HTR-8/SVneo (cell line): ENCODE data around the gene RAPGEF6.
"Not testable (repeated sequence)": the region's sequence is repeated elsewhere in the genome, so short reads cannot be mapped to it uniquely, and the experiment has no call there.

Experiments used
- DNase-seq: peaks from one replicate; pipeline ENCODE4 v3.0.0; 2011; ENCODE audit warnings: low spot score, mixed read lengths; ENCODE audit not compliant: insufficient read length
- FAIRE-seq: peaks from 2 replicates; lab custom pipeline; 2011; peaks lifted over from hg19 to GRCh38; lab: Jason Lieb, UNC

RAPGEF6 gene

DNA sequence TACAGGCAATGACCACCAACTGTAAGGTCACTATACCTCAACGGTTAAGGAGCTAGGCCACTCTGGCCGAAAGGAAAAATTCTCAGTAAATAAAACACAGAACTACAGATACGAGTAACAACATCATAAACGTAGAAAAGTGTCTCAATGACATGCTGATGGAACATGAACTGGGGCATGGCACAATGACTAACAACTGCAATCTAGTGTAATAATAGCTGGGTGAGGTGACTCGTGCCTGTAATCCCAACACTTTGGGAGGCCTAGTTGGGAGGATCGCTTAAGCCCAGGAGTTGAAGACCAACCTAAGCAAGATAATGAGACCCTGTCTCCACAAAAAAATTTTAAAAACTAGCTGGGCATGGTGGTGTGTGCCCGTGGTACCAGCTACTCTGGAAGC, 9.8 kb upstream of the RAPGEF6 start:
- FAIRE-seq (no peak), DNase-seq (no peak)

DNA sequence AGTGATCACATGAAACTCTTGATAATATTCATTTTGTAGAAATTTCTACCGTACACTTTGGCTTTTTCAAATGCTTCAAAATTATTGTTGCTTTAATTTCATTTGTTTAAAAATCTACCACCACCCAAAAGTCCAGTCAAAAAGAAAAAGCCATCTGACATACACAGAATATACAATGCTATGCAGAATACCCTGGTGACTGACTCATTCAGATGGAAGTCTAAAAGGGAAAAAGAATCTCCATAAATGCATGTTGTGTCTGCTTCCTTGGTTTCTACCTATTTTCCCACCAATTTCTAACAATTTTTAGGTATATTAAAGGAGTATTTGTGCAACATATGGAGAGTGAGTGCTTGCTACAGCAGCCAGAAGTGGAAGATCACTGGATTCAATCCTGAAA, 9.3 kb upstream of the RAPGEF6 start:
- no peak for FAIRE-seq

DNA sequence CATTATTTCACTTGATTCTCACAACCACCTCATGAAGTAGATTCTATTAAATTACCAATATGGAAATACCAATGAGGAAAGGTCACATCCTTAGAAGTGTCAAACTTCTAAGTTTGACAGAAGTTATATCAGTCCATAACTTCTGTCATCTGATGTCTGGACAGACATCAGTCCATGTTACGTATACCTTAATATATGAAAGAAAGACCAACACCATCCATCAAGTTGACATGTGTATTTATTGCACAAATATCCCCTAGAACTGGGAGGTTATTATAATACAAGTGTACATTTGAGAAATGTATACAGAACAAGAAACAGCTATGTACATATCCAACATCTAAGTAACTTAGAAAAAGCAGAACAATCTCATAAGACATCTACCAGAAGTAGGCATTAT, 6.5 kb upstream of the RAPGEF6 start:
- DNase-seq (no peak), FAIRE-seq (no peak)

More for the DNA sequence above, 9.3 kb upstream of the RAPGEF6 start:
- DNase-seq: no peak

DNA sequence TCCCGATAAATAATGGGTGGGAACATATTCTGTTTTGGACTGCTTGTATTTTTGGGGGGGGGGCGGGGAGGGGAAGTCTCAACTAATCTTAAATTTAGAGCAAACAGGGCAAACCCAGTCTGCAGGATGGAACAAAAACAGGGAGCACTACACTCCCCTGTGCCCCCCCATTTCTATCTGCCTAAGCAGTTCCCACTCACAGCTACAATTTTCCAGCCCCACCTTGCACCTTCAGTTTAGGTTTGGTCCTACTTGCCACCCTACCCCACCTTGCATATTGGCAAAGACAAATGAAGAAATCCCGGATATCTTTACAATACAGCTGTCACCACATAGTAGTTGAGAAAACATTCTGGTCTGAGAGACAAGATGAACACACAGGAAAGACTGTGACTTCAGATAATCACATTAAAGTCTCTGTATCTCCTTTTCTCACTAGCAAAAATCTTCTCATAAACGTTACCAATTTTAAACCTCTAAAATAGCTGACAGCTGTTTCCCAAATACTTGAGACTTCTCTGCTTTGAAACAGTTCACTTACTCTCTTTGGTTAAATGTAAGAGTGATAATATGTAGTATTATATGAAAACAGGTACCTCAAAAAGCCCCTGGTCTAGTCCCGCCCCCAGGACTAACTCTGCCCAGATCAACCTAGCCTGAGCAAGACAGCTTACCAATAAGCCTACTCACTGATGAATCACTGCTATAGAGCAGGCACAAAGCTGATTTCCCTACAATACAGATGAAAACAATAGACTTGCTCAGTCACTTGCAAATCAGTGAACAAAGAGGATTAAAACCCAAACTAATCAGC, 5.2 kb upstream of the RAPGEF6 start:
- DNase-seq (no peak), FAIRE-seq (no peak)

DNA sequence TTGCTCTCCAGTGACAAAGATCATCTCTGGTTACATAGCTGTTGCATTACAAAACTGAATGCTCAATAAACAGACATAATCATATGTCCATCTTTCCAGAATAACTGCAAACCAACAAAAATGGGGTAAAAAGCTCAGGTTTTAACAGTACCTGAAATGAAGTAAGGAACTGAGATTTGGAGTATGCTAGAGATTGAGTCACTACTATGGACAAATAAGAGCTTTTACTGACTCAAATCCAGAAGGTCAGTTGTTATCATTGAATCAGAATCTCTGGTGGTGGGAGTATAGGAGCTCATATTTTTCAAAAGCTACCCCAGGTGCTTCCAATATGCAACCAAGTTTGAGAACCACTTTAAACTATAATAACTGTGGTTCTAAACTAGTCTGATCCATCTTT, 4.1 kb upstream of the RAPGEF6 start:
- DNase-seq (no peak), FAIRE-seq (no peak)

DNA sequence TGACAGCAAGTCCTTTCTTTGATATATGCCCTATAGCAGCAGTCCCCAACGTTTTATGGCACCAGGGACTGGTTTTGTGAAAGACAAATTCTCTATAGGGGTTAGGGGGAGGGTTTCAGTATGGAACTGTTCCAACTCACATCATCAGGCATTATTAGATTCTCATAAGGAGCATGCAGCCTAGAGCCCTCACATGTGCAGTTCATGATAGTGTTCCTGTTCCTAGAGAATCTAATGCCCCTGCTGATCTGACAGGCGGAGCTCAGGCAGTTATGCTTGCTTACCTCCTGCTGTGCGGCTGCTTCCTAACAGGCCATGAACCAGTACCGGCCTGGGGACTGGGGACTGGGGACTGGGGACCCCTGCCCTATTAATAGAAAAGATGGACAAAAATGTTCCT, 2.7 kb upstream of the RAPGEF6 start:
- FAIRE-seq: no peak
- DNase-seq: no peak

DNA sequence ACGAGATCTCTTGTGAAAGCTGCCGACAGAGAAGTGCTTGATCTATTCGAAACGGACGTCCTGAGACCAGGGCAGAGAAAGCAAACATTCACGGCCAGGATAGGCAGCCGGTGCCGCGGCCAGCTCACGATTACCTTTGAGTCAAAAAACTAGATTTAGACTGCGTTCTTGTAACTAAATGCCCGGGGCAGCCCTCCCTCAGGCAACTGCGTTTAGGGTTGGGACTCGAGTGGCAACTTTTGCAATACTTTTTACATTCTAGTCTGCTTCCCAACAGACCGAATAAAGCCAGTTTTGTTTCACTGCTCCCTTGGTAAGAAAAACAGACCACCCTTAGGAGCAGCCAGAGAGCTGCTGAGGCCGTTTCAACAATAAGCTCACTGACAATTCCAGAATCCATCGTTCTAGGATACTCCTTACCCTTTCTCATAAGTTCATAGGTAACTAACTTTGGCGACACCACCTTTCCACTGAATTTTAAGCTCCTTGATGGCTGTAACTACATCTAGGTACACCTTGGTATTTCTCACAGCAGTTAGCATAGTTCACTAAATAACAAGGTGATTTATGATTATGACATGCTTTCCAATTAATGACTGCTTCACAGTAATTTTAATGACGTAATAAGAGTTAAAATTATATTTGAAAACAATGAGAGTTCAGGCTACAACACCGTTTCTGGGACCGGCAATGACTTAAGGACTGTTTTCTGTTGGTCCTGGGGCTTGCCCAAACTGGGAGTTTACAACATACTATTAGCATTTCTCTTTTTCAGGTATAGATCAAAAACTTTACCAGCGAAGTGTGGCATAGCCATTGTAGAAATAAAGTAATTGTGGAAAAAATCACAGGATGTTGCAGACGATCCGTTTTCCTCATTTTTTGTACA, 899 bp upstream of the RAPGEF6 start:
- DNase-seq: no peak
- no peak for FAIRE-seq

DNA sequence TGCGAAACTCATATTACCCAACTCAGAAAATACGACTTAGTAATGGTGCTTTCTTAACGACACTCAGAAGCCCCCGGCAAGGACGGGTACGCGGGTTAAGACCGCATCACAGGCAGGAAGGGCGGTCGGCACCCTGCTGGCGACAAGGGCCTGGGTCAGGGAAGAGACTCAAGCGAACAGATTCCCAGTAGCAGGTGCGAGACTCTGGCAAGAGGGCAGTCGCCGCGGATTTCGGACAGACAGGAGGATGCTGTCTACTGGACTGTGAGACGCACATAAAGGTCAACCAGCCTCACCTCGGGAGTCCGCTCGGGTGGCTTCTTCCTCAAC, 398 bp downstream of the RAPGEF6 start:
- FAIRE-seq (no peak), DNase-seq (no peak)

DNA sequence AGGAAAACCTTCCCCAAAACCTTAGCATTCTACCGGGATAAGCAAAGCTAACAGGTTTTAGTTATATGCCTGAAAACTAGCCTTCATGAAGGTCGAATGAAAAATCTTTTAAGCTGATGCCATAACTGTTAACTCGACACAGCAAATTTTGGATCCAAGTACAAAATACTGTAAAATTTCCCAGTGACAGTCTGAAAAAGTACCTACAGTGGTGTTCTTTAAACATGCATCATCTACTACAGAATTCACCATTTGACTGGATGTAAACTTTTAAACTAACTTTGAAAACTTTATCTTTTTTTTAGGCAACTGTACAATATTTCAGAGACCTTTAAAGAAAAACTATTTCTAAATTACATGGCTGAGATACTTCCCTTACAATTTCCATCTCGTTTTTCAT, 791 bp downstream of the RAPGEF6 start:
- FAIRE-seq (no peak), DNase-seq (no peak)

DNA sequence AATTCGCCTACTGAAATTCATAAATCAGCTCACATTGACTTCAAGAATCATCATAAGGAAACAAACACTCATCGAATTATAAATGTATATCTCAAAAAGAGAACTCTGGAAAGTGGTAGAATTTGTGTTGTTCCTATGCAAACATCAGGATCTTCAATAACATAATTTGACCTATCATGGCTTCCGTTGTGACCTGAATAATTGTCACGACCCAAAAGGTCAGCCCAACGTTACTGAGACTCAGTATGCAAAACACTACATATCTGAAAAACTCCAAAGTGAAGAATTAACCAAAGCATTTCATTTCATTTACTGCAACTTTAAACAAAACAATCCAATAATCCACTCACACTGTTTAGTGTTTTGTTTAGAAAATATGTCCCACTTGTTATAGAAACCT, 1.2 kb downstream of the RAPGEF6 start:
- DNase-seq (no peak), FAIRE-seq (no peak)

DNA sequence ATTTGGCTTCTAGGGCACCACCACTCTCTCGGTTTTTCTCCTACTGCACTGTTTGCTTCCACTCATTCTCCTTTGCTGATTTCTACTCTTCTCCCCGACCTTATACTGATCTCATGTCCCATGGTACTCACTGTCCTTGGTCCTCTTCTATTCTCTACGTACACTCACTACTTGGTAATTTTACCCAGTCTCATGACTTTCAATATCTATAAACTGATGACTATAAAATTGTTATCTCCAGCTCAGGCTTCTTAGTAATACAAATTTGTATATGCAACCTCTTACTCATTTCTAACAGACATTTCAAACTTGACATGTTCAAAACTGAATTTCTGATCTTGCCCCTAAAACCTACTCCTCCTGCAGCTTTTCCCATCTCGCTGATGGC, 4.1 kb downstream of the RAPGEF6 start:
- FAIRE-seq (no peak), DNase-seq (no peak)

DNA sequence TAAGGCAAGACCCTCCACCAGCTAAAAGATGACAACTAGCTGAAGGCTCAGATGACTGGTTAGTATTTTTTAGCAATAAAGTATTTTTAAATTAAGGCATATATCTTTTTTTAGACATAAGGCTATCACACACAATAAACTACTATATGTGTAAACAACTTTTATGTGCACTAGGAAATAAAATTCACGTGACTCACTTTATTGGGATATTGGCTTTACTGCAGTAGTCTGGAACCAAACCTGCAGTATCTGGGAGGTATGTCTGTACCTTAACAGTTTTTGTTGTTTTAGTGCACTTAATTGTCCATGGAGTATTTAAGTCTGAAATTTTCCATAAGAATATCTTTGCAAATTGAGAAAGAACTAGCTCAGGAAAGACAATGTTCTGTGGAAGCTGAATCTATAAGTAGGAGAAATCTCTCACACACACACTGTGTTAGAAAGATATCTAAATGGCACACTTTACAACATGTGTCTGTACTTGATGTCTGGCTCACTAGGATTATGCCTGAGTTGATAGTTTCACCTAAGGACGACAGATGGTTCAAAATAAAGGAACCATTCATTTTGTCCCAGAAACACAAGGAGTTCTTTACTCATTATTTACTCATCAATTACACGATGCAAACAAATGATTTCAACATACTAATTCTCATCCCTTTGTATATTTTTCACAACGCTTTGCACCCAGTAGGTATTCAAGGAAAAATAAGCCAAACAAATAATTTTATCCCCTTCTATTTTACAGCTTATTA, 4.6 kb downstream of the RAPGEF6 start:
- DNase-seq (no peak), FAIRE-seq (no peak)

DNA sequence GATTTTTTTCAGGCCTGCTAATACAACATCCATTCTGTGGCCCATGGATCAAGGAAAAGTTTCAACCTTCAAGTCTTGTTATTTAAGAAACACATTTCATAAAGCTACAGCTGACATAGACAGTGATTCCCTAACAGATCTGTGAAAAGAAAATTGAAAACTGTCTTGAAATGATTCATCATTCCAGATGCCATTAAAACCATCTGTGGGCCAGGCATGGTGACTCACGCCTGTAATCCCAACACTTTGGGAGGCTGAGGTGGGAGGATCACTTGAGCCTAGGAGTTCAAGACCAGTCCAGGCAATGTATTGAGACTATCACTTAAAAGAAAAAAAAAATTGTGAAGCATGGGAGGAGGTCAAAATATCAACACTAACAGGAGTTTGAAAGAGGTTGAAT, 6.0 kb downstream of the RAPGEF6 start:
- DNase-seq: no peak
- FAIRE-seq: no peak

DNA sequence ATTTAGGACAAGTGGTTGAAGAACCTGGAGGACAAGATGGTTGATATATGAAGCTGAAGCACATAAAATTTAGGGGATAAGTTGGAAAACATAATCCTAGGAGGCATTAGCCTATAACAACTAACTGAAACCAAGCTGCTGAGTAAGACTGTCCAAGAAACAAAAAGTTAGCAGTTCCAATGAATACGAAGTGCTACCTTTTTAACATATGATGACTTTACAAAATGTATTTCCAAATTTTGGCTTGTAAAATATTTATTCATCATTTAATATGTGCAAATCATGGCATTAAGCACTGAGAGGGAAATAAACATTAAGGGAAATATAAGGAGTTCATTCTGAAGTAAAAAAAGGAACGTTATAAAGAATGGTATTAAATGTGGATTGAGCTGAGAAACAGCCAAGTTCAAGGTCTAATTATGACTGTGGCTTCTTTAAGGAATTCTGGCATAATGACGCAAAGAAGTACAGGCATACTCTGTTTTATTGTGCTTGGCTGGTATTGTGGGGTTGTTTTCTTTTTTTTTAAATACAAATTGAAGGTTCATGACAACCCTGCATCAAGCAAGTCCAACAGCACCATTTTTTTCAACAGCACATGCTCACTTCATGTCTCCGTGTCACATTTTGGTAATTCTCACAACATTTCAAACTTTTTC, 7.7 kb downstream of the RAPGEF6 start:
- FAIRE-seq (no peak), DNase-seq (no peak)

DNA sequence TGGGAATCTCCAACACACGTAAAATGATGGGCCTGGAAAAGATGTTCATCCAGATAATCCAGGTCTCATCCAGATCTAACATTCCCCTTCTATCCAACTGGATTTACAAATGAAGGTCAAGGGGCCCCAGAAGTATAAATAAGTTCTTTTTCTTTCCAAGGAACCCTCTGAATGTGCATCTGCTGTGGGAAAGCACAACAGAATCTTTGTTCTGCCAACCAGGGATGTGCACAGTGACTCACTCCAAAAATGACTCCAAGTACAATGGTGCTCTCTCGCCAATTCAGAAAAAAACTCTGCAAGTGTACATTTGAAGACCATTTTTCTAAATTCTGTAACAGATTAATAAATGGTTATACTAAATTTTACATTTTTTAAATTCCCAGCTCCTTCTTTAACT, 12.4 kb downstream of the RAPGEF6 start:
- FAIRE-seq (no peak), DNase-seq (no peak)

DNA sequence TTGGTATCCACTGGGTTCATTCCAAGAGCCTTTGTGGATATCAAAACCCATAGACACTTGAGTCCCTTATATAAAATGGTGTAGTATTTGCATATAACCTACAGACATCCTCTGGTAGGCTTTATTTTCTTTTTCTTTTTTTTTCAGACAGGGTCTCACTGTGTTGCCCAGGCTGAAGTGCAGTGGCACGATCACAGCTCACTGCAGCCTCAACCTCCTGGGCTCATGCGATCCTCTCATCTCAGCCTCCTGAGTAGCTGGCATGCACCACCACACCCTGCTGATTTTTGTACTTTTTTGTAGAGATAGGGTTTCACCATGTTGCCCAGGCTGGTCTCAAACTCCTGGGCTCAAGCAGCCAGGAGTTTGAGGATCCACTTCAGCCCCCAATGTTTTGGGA, 13.9 kb downstream of the RAPGEF6 start:
- not testable (repeated sequence) for FAIRE-seq, DNase-seq

DNA sequence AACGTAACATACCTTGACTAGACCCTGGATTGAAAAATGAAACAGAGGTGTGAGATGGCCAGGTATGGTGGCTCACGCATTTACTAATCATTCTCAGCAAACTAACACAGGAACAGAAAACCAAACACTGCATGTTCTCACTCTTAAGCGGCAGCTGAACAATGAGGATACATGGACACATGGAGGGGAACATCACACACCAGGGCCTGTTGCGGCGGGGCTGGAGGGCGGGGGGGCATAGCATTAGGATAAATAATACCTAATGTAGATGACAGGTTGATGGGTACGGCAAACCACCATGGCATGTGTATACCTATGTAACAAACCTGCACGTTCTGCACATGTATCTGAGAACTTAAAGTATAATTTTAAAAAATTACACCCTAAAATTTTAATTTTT, 15.9 kb downstream of the RAPGEF6 start:
- no peak for FAIRE-seq
- DNase-seq: no peak

DNA sequence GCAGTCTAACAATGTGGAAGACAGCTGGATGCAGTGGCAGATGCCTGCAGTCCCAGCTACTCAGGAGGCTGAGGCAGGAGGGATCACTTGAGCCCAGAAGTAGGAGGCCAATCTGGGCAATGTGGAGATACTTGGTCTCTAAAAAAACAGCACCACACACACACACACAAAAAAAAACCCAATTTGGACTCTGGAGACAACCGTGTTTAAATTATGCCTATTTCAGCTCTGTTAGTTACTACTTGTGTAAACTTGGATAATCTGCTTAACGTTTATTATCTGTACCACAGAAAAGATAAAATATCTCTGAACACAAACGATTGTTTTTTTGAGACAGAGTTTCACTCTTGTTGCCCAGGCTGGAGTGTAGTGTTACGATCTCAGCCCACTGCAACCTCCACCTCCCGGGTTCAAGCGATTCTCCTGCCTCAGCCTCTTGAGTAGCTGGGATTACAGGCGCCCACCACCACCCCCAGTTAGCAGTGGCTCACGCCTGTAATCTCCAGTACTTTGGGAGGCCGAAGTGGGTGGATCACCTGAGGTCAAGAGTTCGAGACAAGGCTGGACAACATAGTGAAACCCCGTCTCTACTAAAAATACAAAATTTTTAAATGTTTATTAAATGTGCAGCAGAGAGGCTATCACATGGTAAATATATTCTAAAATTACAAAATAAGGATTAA, 17.7 kb downstream of the RAPGEF6 start:
- DNase-seq (no peak), FAIRE-seq (no peak)

DNA sequence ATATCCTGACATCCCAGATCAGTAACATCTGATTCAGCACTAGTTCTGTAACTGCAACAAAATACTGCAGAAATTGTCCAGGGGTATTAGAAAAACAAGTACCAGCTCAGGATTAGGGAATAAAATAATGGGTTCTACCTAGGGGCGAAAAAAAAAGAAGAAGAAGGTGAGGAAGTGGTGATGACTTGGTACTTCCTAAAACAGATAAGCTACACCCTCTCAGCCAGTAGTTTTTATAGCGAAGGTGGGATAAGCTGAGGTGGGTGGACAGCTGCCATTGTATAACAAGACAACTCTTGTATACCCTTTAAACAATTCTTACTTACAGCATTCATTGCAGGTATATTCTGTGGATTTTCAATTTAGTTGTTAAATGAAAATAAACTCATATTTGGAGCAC, 19.1 kb downstream of the RAPGEF6 start:
- no peak for FAIRE-seq

DNA sequence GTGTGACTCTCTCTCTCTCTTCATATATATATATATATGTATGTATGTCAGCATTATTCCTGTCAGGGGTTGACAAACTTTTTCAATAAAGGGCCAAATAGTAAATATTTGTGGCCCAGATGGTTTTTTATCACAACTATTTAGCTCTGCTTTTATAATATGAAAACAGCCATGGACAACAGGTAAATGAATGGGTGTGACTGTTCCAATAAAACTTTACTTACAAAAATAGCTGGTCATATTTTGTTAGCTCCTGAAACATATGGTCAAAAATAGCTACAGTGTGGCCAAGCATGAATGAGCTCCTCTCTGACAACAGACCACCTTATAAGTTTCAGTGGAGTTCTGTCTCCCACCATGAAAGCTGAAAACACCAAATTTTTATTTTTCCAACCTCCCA, 21.6 kb downstream of the RAPGEF6 start:
- no peak for FAIRE-seq
- DNase-seq: no peak

More for the DNA sequence above, 19.1 kb downstream of the RAPGEF6 start:
- no peak for DNase-seq
